ENCODE data around the gene PHYHIPL.

DNA sequence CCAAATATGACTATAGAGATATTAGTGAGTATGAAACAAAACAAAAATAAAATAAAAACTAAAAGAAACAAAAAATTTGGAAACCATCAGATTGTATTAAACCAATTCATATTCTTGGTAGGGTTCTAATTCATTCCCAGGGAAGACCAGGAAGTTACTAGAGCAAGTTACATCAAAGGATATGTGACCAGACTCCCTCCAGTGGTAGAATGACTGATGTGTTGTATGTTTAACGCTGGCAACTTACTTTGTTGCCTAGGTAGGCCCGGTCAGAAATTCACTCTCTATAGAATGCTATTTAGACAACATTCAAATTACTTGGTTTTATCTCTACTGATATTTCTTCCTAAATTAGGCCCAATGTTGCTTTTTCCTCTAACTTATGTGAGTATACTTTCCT, 5.2 kb downstream of the PHYHIPL start:
- TF ChIP-seq, protein P1, sequence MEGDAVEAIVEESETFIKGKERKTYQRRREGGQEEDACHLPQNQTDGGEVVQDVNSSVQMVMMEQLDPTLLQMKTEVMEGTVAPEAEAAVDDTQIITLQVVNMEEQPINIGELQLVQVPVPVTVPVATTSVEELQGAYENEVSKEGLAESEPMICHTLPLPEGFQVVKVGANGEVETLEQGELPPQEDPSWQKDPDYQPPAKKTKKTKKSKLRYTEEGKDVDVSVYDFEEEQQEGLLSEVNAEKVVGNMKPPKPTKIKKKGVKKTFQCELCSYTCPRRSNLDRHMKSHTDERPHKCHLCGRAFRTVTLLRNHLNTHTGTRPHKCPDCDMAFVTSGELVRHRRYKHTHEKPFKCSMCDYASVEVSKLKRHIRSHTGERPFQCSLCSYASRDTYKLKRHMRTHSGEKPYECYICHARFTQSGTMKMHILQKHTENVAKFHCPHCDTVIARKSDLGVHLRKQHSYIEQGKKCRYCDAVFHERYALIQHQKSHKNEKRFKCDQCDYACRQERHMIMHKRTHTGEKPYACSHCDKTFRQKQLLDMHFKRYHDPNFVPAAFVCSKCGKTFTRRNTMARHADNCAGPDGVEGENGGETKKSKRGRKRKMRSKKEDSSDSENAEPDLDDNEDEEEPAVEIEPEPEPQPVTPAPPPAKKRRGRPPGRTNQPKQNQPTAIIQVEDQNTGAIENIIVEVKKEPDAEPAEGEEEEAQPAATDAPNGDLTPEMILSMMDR (conservative IDR thresholded peaks at IDR 0.05; ENCODE audit: low read depth, low read length): peak; percentile 32
- TF ChIP-seq POLR2A (IDR thresholded peaks at IDR 0.05; ENCODE audit: low read depth, low read length) (no peak), RFX5 (IDR thresholded peaks at IDR 0.05; ENCODE audit: low read depth, low read length) (no peak), NFE2L2 (IDR thresholded peaks at IDR 0.05; ENCODE audit: low read depth, low read length) (no peak), CEBPB (IDR thresholded peaks at IDR 0.05; ENCODE audit: low read depth, low read length) (no peak), RCOR1 (IDR thresholded peaks at IDR 0.05; ENCODE audit: insufficient replicate concordance, low read length) (no peak), MXI1 (IDR thresholded peaks at IDR 0.05; ENCODE audit: borderline replicate concordance, low read depth, low read length) (no peak), RAD21 (IDR thresholded peaks at IDR 0.05; ENCODE audit: low read length) (peak; percentile 44)
